Osteocyte (in vitro differentiated cells): ENCODE results near the gene CKMT2. TPM values are rescaled to one million over a fixed set of nuclear protein-coding genes. Genes with fewer than 3 reads are reported as not detected.

Source experiments
- DNase-seq: peaks from one replicate; pipeline ENCODE4 v3.0.0; 2021; ENCODE audit warnings: mixed read lengths; ENCODE audit not compliant: unreplicated experiment; ENCODE audit errors: extremely low spot score
- H3K27ac Mint-ChIP-seq: one replicate; pipeline ENCODE4 v1.8.0; 2021; ENCODE audit warnings: mild to moderate bottlenecking, mixed read lengths; ENCODE audit not compliant: unreplicated experiment
- H3K27me3 Mint-ChIP-seq: one replicate; pipeline ENCODE4 v1.8.0; 2021; ENCODE audit warnings: mixed read lengths; ENCODE audit not compliant: unreplicated experiment
- H3K36me3 Mint-ChIP-seq: one replicate; pipeline ENCODE4 v1.8.0; 2021; ENCODE audit warnings: mixed read lengths; ENCODE audit not compliant: unreplicated experiment
- H3K4me1 Mint-ChIP-seq: one replicate; pipeline ENCODE4 v1.8.0; 2021; ENCODE audit warnings: mixed read lengths; ENCODE audit not compliant: unreplicated experiment
- H3K4me3 Mint-ChIP-seq: one replicate; pipeline ENCODE4 v1.8.0; 2021; ENCODE audit warnings: mild to moderate bottlenecking, moderate library complexity, mixed read lengths; ENCODE audit not compliant: unreplicated experiment
- H3K9me3 Mint-ChIP-seq: one replicate; pipeline ENCODE4 v1.8.0; 2021; ENCODE audit warnings: mixed read lengths; ENCODE audit not compliant: unreplicated experiment
- total RNA-seq: library from RNA; stranded (reverse); gene quantifications from 2 replicates; pipeline ENCODE4 v1.2.1, GENCODE V29; 2021
- TF ChIP-seq, protein P1 (sequence below): fragments of 200-600 bp; sonication (generic); IDR thresholded peaks from 2 replicates; pipeline ENCODE4 v1.5.0; 2021; ENCODE audit warnings: antibody characterized with exemption, mild to moderate bottlenecking, moderate library complexity

The CKMT2 gene
- total RNA-seq, 1 donor from 2014 or later: not detected

- Mint-ChIP-seq H3K36me3 (peaks cover 32% of the 10 kb centered on the region), H3K9me3 (no peaks in the 10 kb centered on the region), H3K27me3 (no peaks in the 10 kb centered on the region), H3K4me3 (no peak overlapping the region), H3K27ac (no peak overlapping the region), H3K4me1 (peaks cover 6% of the 10 kb centered on the region)
- DNase-seq: no peak
- TF ChIP-seq, protein P1, sequence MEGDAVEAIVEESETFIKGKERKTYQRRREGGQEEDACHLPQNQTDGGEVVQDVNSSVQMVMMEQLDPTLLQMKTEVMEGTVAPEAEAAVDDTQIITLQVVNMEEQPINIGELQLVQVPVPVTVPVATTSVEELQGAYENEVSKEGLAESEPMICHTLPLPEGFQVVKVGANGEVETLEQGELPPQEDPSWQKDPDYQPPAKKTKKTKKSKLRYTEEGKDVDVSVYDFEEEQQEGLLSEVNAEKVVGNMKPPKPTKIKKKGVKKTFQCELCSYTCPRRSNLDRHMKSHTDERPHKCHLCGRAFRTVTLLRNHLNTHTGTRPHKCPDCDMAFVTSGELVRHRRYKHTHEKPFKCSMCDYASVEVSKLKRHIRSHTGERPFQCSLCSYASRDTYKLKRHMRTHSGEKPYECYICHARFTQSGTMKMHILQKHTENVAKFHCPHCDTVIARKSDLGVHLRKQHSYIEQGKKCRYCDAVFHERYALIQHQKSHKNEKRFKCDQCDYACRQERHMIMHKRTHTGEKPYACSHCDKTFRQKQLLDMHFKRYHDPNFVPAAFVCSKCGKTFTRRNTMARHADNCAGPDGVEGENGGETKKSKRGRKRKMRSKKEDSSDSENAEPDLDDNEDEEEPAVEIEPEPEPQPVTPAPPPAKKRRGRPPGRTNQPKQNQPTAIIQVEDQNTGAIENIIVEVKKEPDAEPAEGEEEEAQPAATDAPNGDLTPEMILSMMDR: no peak
These were observed 82.2 kb downstream of the CKMT2 start for GRCh38 chr5:81315336-81315735.

- H3K27ac Mint-ChIP-seq: no peak overlapping the region
These were observed 82.7 kb downstream of the CKMT2 start for GRCh38 chr5:81315830-81316229.

More at GRCh38 chr5:81315830-81316229, 82.7 kb downstream of the CKMT2 start:
- no peak for DNase-seq
- Mint-ChIP-seq H3K36me3 (peaks cover 31% of the 10 kb centered on the region), H3K9me3 (no peaks in the 10 kb centered on the region), H3K27me3 (no peaks in the 10 kb centered on the region), H3K4me3 (no peak overlapping the region), H3K4me1 (peaks cover 6% of the 10 kb centered on the region)
- TF ChIP-seq, protein P1: no peak

Other genes with a start within 250 kb of the CKMT2 start
- gene ZCCHC9, start 68.3 kb downstream of the CKMT2 start, total RNA-seq: 17.3 and 20.9 TPM in 2 replicates
- gene ACOT12, start 160.8 kb downstream of the CKMT2 start, total RNA-seq: not detected in 2 replicates